Peyer's patch (tissue), 4 donors: ENCODE data around the gene CSF2RB. TPM values are rescaled to one million over a fixed set of nuclear protein-coding genes. Genes with fewer than 3 reads are reported as not detected.

ENCODE experiments used
- DNase-seq, 3 donors: peaks; one replicate each; pipeline ENCODE4 v3.0.0-alpha.2; 2017 to 2019
- H3K27ac ChIP-seq, 4 donors: fragments of 200-600 bp; sonication (generic); one replicate each; pipeline ENCODE4 v1.5.1; 2016 to 2019
- H3K27me3 ChIP-seq, 2 donors: fragments of 200-600 bp; sonication (generic); one replicate each; pipeline ENCODE4 v1.5.1; 2019
- H3K36me3 ChIP-seq, 3 donors: fragments of 200-600 bp; sonication (generic); one replicate each; pipeline ENCODE4 v1.5.1; 2016 to 2019
- H3K4me1 ChIP-seq, 4 donors: fragments of 200-600 bp; sonication (generic); one replicate each; pipeline ENCODE4 v1.5.1; 2016 to 2019
- H3K4me3 ChIP-seq, 4 donors: fragments of 200-600 bp; sonication (generic); 1 replicate in 3 of 4; 2 replicates in 1 of 4; pipeline ENCODE4 v1.5.1; 2016 to 2019; ENCODE audit warnings: mild to moderate bottlenecking in 1 of 4
- H3K9me3 ChIP-seq, 4 donors: fragments of 200-600 bp; sonication (generic); one replicate each; pipeline ENCODE4 v1.5.1; 2016 to 2019; ENCODE audit warnings: mild to moderate bottlenecking in 1 of 4
- POLR2A ChIP-seq, 2 donors: fragments of 450-650 bp; IDR thresholded peaks; one replicate each; pipeline ENCODE4 v1.5.1; 2017; ENCODE audit warnings: antibody characterized with exemption in 2 of 2, mild to moderate bottlenecking in 2 of 2, moderate library complexity in 2 of 2
- total RNA-seq, 4 donors: library from RNA; depleted of rRNA; stranded (reverse); fragments of >200 nt; gene quantifications; one replicate each; pipeline ENCODE4 v1.1.0, GENCODE V29; 2016
- TF ChIP-seq, protein P1 (sequence below), 6 experiments: fragments of 450-650 bp in 4 of 6; fragments of 200-600 bp in 2 of 6; sonication (generic) in 1 of 6; IDR thresholded peaks; one replicate each; pipeline ENCODE4 v1.5.1; 2017 to 2019; ENCODE audit warnings: antibody characterized with exemption in 6 of 6, mild to moderate bottlenecking in 3 of 6, moderate library complexity in 1 of 6

Gene CSF2RB
- total RNA-seq, 4 donors from 2014 or later, result 0.88 to 24.8 (median 4.3) TPM

DNA sequence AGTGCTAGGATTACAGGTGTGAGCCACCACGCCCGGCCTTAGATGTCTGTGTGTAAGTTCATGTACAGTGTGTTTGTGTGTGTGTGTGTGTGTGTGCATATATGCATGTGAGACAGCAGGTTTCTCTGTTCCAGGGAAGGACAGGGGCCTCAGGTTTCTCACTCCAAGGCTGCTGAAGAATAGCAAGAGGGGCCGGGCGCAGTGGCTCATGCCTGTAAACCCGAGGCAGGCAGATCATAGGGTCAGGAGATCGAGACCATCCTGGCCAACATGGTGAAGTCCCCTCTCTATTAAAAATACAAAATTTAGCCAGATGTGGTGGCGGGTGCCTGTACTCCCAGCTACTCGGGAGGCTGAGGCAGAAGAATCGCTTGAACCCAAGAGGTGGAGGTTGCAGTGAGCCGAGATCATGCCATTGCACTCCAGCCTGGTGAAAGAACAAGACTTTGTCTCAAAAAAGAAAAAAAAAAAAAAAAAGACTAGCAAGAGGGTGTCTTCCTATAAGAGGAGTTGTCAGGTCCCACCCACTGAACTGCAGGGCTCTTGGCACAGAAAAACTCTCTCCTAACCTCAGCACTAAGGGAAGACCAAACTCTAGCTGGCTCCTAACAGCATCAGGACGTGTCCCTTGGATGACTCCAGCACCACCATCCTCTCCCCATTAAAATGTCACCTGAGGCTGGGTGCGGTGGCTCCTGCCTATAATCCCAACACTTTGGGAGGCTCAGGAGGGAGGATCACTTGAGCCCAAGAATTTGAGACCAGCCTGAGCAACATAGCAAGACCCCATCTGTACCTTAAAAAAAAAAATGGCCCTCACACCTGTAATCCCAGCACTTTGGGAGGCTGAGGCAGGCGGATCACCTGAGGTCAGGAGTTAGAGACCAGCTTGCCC is 65.8 kb downstream of the CSF2RB start:
- H3K9me3 ChIP-seq, result no peaks in the 10 kb centered on the region
- no peaks in the 10 kb centered on the region for H3K27me3 ChIP-seq
- no peaks in the 10 kb centered on the region for H3K36me3 ChIP-seq
- DNase-seq, result no peak
- peaks cover 0 to 4% (median 0%) of the 10 kb centered on the region in 4 donors for H3K4me1 ChIP-seq
- TF ChIP-seq, protein P1, sequence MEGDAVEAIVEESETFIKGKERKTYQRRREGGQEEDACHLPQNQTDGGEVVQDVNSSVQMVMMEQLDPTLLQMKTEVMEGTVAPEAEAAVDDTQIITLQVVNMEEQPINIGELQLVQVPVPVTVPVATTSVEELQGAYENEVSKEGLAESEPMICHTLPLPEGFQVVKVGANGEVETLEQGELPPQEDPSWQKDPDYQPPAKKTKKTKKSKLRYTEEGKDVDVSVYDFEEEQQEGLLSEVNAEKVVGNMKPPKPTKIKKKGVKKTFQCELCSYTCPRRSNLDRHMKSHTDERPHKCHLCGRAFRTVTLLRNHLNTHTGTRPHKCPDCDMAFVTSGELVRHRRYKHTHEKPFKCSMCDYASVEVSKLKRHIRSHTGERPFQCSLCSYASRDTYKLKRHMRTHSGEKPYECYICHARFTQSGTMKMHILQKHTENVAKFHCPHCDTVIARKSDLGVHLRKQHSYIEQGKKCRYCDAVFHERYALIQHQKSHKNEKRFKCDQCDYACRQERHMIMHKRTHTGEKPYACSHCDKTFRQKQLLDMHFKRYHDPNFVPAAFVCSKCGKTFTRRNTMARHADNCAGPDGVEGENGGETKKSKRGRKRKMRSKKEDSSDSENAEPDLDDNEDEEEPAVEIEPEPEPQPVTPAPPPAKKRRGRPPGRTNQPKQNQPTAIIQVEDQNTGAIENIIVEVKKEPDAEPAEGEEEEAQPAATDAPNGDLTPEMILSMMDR (IDR thresholded peaks at IDR 0.05), result no peak
- no peak for TF ChIP-seq POLR2A (IDR thresholded peaks at IDR 0.05)
- no peak overlapping the region for H3K27ac ChIP-seq
- no peak overlapping the region for H3K4me3 ChIP-seq

DNA sequence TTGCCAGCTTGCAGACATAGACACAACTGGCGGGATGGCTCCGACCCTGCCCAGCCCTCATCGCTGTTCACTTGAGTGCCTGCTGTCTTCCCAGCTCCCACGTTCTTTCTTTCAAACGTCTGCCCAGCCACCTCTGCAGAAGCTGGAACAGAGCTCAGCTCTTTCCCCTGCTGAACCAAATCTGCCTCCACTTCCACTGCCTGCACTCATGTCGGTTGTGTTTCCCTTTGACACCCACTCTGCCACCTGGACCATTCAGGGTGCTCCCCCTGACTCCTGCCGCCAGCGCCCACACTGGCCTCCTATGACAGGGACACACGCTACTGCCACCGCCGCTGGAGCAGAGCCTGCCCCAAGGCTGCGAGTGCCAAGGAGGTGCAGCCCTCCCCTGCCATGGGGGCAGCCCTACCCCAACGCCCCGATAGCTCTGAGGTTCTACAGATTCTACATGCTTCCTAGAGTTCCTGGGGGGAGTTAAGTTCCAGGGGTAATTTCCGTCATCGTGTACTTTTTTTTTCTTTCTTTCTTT is 67.9 kb downstream of the CSF2RB start:
- no peak for DNase-seq
- Histone ChIP-seq H3K27me3 (no peaks in the 10 kb centered on the region), H3K4me1 (peaks cover 0 to 4% (median 0%) of the 10 kb centered on the region in 4 donors), H3K9me3 (peaks cover 0 to 10% (median 4%) of the 10 kb centered on the region in 4 donors), H3K36me3 (no peaks in the 10 kb centered on the region), H3K4me3 (no peak overlapping the region), H3K27ac (no peak overlapping the region)
- TF ChIP-seq, protein P1 (IDR thresholded peaks at IDR 0.05), result no peak
- TF ChIP-seq POLR2A (IDR thresholded peaks at IDR 0.05), result no peak

DNA sequence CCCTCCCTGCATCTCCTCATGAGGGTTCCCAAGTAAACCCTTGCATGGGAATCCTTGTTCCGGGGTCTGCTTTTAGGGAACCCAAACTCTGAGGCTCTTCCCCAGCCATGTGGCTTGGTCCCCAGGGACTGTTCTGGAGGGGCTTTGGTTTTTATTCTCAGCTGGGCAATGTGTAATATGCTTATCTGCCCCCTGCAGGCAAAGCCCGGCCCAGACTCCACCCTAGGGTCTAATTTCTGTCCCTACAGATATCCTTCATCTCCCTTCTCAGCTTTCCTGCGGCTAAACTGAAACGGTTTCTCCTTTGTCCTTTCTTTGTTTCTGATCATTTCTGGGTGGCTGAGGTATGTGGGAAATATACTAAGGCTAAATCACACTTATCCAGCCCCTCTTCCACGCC is 68.7 kb downstream of the CSF2RB start:
- TF ChIP-seq POLR2A (IDR thresholded peaks at IDR 0.05), result no peak
- TF ChIP-seq, protein P1 (IDR thresholded peaks at IDR 0.05), result no peak
- Histone ChIP-seq H3K36me3 (no peaks in the 10 kb centered on the region), H3K9me3 (peaks cover 0 to 13% (median 5%) of the 10 kb centered on the region in 4 donors), H3K27ac (no peak overlapping the region), H3K4me1 (peaks cover 0 to 4% (median 0%) of the 10 kb centered on the region in 4 donors), H3K4me3 (no peak overlapping the region), H3K27me3 (no peaks in the 10 kb centered on the region)
- no peak for DNase-seq

DNA sequence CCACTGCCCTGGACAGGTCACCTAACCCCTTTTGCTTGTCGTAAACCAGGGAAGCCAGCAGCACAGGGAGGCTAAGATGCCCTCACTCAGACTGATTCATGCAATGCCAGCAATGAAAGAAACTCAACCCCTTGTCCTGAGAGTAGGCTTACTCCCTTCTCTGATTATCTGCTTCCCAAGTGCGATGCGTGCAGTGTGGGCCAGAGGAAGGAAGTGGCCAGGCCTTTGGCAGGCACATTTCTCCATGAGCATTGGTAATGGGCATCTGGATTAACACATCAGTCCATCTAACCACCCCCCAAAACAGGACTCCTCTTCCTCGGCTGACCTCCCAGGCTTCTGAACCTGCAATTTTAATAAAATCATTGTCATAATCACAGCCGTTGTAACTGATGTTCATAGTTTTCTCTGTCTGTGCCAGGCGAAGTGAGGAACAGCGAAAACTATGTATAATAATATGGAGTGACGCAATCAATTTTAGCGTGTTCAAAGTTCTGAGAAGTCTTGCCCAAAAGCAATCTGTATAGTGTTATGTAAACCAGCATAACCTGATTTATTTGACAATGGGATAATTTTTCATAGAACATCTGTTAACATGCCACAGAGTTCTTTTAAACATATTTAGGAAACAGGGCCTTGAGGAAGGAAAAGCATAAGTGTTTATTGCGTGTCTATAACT is 71.9 kb downstream of the CSF2RB start:
- TF ChIP-seq, protein P1 (IDR thresholded peaks at IDR 0.05), result no peak
- no peak for TF ChIP-seq POLR2A (IDR thresholded peaks at IDR 0.05)
- peaks cover 0 to 13% (median 5%) of the 10 kb centered on the region in 4 donors for H3K9me3 ChIP-seq
- no peak for DNase-seq
- no peaks in the 10 kb centered on the region for H3K27me3 ChIP-seq
- H3K4me3 ChIP-seq, result no peak overlapping the region
- no peaks in the 10 kb centered on the region for H3K4me1 ChIP-seq
- H3K27ac ChIP-seq, result no peak overlapping the region
- no peaks in the 10 kb centered on the region for H3K36me3 ChIP-seq

DNA sequence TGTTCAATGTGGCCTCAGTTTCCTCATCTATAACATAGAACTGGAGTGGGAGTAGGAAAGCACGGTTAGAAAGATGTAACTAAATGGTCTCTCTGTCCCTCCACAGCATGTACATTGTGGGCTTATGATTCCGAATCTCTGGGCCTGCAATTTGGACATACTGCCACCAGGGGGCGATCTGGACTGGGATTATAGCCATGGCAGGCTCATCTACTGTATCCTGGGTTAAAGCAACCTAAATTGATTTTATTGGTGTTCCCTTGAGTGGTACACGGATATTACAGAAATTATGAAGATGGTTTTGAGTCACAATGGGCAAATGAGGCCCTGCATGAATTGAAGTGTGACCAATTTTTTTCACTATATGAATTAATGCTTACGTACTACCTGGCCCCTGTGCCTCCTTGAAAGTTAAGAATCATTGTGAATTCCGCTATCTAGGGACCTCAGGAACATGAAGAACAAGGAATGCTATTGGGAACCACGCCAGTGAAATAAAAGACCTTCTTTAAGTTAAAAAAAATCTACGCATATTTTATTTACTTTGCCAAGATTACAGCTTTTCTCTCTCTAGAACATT is 72.9 kb downstream of the CSF2RB start:
- no peak overlapping the region for H3K4me3 ChIP-seq
- TF ChIP-seq, protein P1 (IDR thresholded peaks at IDR 0.05), result peak in 5 of 6 experiments; percentile 18 to 79 (median 69)
- no peak for TF ChIP-seq POLR2A (IDR thresholded peaks at IDR 0.05)
- H3K36me3 ChIP-seq, result no peaks in the 10 kb centered on the region
- H3K4me1 ChIP-seq, result no peaks in the 10 kb centered on the region
- no peak overlapping the region for H3K27ac ChIP-seq
- H3K27me3 ChIP-seq, result no peaks in the 10 kb centered on the region
- DNase-seq, result peak in 1 of 3 donors; percentile 72
- H3K9me3 ChIP-seq, result peaks cover 0 to 13% (median 5%) of the 10 kb centered on the region in 4 donors
